SH-SY5Y (cell line): ENCODE data around the gene NAT9.

ENCODE experiments used
- GATA2 ChIP-seq: IDR thresholded peaks from 2 replicates; pipeline ENCODE4 v1.6.1; 2011; ENCODE audit warnings: mild to moderate bottlenecking, low read depth, low read length
- GATA3 ChIP-seq: IDR thresholded peaks from 2 replicates; pipeline ENCODE4 v1.6.1; 2011; ENCODE audit warnings: low read depth, mild to moderate bottlenecking, low read length, moderate library complexity

DNA sequence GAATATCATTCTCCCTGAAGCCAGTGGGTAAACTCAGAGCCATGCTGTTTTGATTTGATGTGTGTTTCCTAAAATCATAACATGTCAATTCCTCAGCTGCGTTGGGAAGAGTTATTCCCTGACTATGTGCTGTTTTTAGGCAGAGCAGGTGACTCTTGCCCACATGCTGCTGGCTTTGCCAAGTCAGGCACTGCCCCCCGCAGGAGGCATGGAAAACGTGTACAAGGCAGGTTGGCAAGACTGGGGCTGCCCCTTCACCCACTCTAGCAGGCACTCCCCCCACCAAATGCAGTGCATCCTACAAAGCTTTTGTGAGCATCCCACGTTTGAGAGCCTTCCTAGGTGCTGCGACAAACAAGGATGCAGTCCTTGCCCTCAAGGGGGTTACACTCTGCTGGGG, 38.3 kb upstream of the NAT9 start:
- no peak for TF ChIP-seq GATA2
- no peak for TF ChIP-seq GATA3
